Neutrophil (primary cell): ENCODE data around the gene MEI4.
"Not testable (repeated sequence)": the region's sequence is repeated elsewhere in the genome, so short reads cannot be mapped to it uniquely, and the experiment has no call there.

Experiments used
- H3K27ac ChIP-seq: fragments of 200-600 bp; sonication (generic); 2 replicates; pipeline ENCODE4 v1.5.1; 2016; ENCODE audit warnings: mild to moderate bottlenecking, moderate library complexity
- H3K27me3 ChIP-seq: fragments of 200-600 bp; sonication (generic); 2 replicates; pipeline ENCODE4 v1.6.0; 2016; ENCODE audit warnings: mild to moderate bottlenecking
- H3K36me3 ChIP-seq: fragments of 200-600 bp; sonication (generic); 2 replicates; pipeline ENCODE4 v1.5.1; 2017
- H3K4me1 ChIP-seq, 2 experiments: fragments of 200-600 bp in 1 of 2; sonication (generic) in 1 of 2; 1 replicate in 1 of 2; 2 replicates in 1 of 2; pipeline versions ENCODE4 v1.5.1 to v1.6.1; 2013 to 2016; ENCODE audit warnings: low read depth in 1 of 2, low read length in 1 of 2, mild to moderate bottlenecking in 1 of 2, moderate library complexity in 1 of 2; ENCODE audit not compliant: control insufficient read depth in 1 of 2, insufficient read depth in 1 of 2
- H3K4me3 ChIP-seq, 2 experiments: fragments of 200-600 bp in 1 of 2; sonication (generic) in 1 of 2; 1 replicate in 1 of 2; 2 replicates in 1 of 2; pipeline ENCODE4 v1.5.1; 2013 to 2016; ENCODE audit warnings: low read depth in 1 of 2, low read length in 1 of 2, mild to moderate bottlenecking in 1 of 2, moderate library complexity in 1 of 2
- H3K9me3 ChIP-seq: fragments of 200-600 bp; sonication (generic); 2 replicates; pipeline ENCODE4 v1.5.1; 2016
- TF ChIP-seq, protein P1 (sequence below): fragments of 200-600 bp; sonication (generic); IDR thresholded peaks from 2 replicates; pipeline ENCODE4 v1.5.1; 2016; ENCODE audit warnings: antibody characterized with exemption

The MEI4 gene

DNA sequence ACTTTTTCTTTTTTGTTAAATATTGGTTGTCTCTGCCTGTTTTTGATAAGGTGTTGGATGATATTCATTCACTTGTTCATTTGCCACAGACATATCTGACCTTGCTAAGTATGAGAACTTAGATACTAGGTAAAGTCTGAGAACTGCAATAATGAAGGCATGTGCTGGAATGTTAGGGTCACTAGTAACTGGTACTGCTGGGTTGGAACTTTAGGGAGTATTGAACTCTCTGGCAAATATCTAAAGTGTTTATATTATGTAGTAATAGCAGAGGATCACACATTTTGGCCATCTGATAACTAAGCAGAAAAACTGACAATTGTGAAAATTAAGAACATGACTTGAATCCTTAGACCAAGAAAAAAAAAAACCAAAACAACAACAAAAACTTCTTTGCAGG, 162.7 kb downstream of the MEI4 start:
- H3K4me1 ChIP-seq = no peaks in the 10 kb centered on the region
- H3K9me3 ChIP-seq = no peaks in the 10 kb centered on the region
- H3K4me3 ChIP-seq = no peak overlapping the region
- TF ChIP-seq, protein P1, sequence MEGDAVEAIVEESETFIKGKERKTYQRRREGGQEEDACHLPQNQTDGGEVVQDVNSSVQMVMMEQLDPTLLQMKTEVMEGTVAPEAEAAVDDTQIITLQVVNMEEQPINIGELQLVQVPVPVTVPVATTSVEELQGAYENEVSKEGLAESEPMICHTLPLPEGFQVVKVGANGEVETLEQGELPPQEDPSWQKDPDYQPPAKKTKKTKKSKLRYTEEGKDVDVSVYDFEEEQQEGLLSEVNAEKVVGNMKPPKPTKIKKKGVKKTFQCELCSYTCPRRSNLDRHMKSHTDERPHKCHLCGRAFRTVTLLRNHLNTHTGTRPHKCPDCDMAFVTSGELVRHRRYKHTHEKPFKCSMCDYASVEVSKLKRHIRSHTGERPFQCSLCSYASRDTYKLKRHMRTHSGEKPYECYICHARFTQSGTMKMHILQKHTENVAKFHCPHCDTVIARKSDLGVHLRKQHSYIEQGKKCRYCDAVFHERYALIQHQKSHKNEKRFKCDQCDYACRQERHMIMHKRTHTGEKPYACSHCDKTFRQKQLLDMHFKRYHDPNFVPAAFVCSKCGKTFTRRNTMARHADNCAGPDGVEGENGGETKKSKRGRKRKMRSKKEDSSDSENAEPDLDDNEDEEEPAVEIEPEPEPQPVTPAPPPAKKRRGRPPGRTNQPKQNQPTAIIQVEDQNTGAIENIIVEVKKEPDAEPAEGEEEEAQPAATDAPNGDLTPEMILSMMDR = no peak
- no peaks in the 10 kb centered on the region for H3K27me3 ChIP-seq
- H3K27ac ChIP-seq = no peak overlapping the region
- H3K36me3 ChIP-seq = no peaks in the 10 kb centered on the region

DNA sequence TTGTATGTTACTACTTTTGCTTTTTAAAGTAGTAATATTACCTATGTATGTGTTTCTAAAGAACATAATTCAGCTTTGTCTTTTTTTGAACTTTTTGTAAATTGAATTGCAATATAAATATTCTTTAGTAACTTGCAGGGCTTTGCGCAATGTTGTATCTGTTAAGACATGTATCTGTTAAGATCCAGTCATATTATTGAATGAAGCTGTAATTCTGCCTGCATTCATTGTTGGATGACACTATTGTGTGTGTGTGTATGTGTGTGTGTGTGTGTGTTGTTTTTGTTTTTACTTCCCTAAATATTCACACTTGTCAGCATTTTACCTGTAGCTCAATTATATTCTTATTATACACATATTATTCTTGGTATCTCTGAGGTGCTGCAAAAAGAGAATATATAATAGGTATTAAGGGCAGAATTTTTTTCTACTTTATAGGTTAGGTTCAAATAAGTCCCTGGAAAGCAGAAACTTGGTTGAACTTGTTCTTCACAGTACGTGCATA, 164.0 kb downstream of the MEI4 start:
- TF ChIP-seq, protein P1 = no peak
- no peaks in the 10 kb centered on the region for H3K27me3 ChIP-seq
- H3K9me3 ChIP-seq = no peaks in the 10 kb centered on the region
- no peak overlapping the region for H3K4me3 ChIP-seq
- no peaks in the 10 kb centered on the region for H3K36me3 ChIP-seq
- no peak overlapping the region for H3K27ac ChIP-seq
- H3K4me1 ChIP-seq = no peaks in the 10 kb centered on the region

DNA sequence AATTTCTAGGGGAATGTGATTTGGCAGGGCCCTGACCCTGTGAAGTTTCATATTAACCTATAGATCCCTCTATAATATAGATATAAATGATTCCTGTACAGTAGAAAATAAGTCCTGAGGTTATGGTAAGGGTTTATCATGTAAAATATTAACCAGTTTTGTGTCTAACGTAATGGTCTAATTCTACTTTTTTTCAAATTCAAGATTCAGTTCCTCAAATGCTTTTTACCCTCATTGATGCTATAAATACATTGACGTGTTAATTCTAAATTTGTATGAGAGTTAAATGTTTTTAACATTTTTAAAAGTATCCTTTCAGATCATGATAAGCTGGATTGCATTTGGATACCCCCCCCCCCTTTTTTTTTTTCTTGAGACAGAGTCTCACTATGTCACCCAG, 169.4 kb downstream of the MEI4 start:
- Histone ChIP-seq H3K36me3 (no peaks in the 10 kb centered on the region), H3K4me3 (no peak overlapping the region), H3K4me1 (no peaks in the 10 kb centered on the region), H3K9me3 (no peaks in the 10 kb centered on the region), H3K27ac (no peak overlapping the region), H3K27me3 (no peaks in the 10 kb centered on the region)
- TF ChIP-seq, protein P1 = no peak

DNA sequence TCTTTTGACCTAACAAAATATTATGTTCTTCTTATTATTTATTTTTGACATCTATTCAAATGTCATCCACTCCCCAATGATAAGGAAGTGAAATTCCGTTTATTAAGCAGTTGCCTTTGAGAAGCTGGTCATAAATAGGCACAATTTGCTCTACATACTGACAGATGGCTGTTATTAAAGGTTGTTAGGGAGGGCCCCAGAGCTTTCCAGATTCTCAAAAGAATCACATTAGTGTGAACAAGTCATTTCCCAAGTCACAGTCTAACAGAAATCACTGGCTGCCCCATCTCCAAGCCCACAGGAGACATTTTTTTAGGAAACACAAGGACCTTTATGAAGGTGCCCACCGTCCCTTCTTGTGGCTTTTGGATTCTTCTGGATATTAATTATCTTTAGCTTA, 172.4 kb downstream of the MEI4 start:
- H3K4me3 ChIP-seq = no peak overlapping the region
- no peaks in the 10 kb centered on the region for H3K9me3 ChIP-seq
- no peaks in the 10 kb centered on the region for H3K4me1 ChIP-seq
- no peaks in the 10 kb centered on the region for H3K36me3 ChIP-seq
- no peak overlapping the region for H3K27ac ChIP-seq
- no peaks in the 10 kb centered on the region for H3K27me3 ChIP-seq
- TF ChIP-seq, protein P1 = no peak

DNA sequence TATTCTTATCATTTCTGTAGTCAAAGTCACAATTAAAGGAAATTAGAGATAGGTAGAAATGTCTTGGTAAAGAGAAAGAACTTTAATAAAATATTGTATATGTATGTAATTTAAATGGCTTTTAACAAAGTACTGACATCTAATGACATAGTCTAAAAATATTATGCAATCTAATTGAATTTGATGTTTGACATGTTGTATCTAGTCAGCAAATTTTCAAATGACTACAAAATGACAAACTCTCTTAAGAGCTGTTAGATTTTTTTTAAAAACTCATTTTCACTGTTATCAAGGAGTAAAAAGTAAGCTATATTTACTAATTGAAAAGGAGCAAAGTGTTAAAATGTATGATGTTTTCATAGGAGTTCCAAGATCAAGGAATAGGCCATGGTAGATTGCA, 176.9 kb downstream of the MEI4 start:
- H3K4me1 ChIP-seq = no peaks in the 10 kb centered on the region
- H3K27ac ChIP-seq = no peak overlapping the region
- H3K4me3 ChIP-seq = no peak overlapping the region
- no peaks in the 10 kb centered on the region for H3K27me3 ChIP-seq
- no peaks in the 10 kb centered on the region for H3K36me3 ChIP-seq
- TF ChIP-seq, protein P1 = no peak
- H3K9me3 ChIP-seq = no peaks in the 10 kb centered on the region

DNA sequence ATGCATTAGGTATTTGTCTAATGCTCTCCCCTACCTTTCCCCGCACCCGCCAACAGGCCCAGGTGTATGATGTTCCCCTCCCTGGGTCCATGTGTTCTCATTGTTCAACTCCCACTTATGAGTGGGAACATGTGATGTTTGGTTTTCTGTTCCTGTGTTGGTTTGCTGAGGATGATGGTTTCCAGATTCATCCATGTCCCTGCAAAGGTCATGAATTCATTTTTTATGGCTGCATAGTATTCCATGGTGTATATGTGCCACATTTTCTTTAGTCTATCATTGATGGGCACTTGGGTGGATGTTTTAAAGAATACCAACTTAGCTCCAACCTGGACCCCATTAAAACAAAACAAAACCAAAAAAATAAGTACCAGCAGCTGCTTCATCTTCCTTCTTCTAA, 180.9 kb downstream of the MEI4 start:
- not testable (repeated sequence) for H3K27ac ChIP-seq, H3K9me3 ChIP-seq, H3K4me3 ChIP-seq, H3K36me3 ChIP-seq, H3K4me1 ChIP-seq, H3K27me3 ChIP-seq
